Activated gamma-delta T cell treated with anti-CD3 and anti-CD28 coated beads, Interleukin-2, amount 50 U/mL, for 16 hours (primary cell): ENCODE data around the gene STX11.
"Not testable (repeated sequence)": the region's sequence is repeated elsewhere in the genome, so short reads cannot be mapped to it uniquely, and the experiment has no call there.

Source experiments
- DNase-seq: peaks from one replicate; pipeline ENCODE4 v3.0.0-alpha.2; 2020; ENCODE audit warnings: low read depth

STX11 gene

DNA sequence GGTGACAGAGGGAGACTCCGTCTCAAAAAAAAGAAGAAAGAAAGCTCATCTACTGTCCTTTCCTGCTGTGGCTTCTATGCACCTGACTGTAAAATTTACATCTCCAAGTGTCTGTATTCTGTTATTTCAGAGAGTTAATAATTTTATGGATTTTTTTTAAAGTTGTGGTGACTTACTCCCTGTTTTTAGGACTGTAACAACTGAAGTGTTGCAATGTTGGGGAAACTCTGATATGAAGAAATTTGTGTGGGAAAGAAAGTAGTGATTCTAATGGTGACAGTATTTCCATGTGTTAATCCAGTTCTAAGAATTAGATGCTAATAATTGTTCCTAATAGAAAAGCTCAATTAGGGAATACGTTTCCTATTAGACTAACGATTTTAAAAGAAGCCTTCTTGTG is 27.4 kb downstream of the STX11 start:
- DNase-seq = no peak

DNA sequence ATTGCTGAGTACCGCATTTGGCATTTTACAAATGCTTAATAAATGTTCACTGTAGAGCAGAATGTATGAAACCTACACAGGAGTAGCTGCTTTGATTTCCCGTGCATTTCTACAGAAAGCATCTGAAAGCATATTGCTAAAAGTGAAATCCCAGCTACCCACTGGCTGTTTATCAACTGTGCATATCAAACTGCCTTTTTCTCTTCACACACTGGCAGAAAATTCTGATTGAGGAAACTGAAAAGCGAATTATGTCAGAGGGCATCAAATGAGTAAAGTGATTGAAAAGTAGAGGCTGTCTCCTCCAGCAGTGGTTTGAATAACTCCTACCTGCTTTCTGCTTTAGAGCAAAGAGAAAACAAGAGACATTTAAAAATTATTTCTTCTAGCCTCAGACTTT is 28.0 kb downstream of the STX11 start:
- DNase-seq = no peak

GRCh38 chr6:144179237-144179636 is 28.9 kb downstream of the STX11 start:
- DNase-seq = no peak

DNA sequence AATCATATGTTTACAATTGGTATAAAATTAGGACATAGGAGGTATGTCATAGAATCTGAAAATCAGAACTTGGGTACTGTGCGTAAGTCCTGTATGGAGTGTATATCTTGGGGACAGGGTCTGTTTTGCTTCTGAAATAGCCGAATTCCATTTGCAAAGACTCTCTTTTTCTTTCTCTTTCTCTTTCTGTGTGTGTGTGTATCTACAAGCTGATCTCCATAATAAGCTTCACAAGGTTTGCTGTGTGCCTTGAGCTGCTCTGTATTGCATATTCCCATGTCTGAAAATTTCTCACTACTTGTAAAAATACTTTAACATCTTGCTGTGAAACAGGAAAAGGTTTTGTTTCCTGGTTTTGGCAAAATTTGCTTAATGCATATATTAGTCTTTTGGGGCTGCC is 29.5 kb downstream of the STX11 start:
- DNase-seq = no peak

DNA sequence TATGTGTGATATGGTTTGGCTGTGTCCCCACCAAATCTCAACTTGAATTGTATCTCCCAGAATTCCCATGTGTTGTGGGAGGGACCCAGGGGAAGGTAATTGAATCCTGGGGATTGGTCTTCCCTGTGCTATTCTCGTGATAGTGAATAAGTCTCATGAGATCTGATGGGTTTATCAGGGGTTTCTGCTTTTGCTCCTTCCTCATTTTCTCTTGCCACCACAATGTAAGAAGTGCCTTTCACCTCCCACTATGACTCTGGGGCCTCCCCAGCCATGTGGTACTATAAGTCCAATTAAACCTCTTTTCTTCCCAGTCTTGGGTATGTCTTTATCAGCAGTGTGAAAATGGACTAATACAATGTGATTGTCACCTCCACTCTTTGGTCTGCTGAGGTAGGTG is 30.0 kb downstream of the STX11 start:
- not testable (repeated sequence) for DNase-seq

GRCh38 chr6:144181639-144182038 is 31.3 kb downstream of the STX11 start:
- DNase-seq = no peak

DNA sequence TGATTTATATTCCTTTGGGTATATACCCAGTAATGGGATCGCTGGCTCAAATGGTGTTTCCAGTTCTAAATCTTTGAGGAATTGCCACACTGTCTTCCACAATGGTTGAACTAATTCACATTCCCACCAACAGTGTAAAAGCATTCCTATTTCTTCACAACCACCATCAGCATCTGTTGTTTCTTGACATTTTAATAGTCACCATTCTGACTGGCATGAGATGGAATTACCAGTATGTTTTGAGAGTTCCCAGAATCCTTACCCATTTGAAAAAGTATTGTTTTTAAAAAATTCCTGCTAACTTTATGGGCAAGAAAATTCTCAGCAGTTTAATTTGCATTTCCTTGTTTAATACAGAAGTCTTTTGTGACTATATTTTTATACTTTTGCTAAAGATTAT is 33.9 kb downstream of the STX11 start:
- not testable (repeated sequence) for DNase-seq

- no peak for DNase-seq
Measured at GRCh38 chr6:144185133-144185836, 35.0 kb downstream of the STX11 start.

- no peak for DNase-seq
Measured at GRCh38 chr6:144186817-144187625, 36.7 kb downstream of the STX11 start.

DNA sequence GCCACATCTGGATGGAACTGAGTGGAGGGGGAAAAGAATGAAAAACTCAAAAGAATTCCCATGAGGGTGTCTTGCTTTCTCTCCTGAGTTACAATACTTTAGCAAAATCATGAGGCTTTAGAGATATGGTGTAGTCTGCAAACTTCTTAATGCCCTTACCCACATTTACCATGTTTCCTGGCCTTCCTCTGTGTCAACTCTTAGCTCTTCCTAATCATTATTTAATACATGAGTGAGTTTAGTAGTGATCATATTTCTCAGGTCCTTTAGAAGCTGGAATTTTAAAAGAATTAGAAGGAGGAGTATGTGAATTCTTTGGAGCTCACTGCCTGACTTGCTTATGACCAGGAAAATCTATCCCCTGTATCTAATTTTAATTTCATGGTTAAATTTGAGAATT is 39.0 kb downstream of the STX11 start:
- no peak for DNase-seq

DNA sequence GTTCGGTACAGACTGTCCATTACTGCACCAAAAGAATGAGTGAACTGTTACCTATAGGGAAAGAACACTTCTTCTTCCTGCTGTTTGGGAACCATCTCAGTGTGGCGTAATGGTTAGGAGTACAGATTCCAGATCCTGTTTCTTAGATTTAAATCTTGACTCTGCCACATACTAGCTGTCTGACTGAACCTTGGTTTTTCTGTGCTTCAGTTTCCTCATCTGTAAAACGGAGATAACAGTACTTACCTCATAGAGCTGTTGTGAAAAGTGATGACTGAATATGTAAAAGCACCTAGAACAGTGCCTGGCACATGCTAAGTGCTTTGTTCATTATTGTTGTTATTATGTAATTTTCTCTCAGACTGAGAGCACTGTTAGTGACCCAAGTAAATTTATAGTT is 39.8 kb downstream of the STX11 start:
- no peak for DNase-seq

- no peak for DNase-seq
Measured at GRCh38 chr6:144190593-144190992, 40.3 kb downstream of the STX11 start.

DNA sequence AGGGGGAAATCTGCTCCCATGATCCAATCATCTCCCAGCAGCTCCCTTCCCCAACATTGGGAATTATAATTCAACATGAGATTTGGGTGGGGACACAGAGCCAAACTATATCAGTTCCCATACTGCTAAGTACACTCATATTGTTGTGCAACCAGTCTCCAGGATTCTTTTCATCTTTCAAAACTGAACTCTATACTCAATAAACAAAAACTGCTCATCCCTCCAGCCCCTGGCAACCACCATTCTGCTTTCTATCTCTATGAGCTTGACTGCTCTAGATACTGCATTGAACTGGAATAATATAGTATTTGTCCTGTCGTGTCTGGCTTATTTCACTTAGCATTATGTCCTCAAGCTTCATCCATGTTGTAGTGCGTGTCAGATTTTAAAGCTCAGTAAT is 42.9 kb downstream of the STX11 start:
- no peak for DNase-seq

DNA sequence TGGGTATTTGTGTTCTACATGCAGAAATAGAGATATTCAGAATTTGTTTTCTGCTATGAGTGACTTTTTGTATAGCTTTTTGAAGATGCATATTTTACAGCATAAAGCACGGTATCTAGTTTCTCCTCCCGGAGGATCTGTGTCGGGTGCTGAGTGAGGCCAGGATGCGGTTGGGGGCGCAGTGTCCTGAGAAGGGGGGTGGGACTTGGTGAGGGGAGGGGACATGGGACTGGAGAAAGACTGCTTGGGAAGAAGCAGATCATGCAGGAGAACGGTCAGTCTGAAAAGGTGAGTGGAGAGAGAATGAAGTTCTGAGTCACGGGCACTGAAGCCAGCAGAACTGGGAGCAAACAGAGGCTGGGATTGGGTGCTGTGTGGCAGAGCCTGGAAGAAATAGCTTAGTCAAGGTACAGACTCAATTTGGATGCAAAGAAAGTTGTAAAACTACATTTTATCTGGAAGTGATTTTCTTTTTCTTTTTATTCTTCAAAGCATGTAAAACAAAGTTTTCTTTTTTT is 44.0 kb downstream of the STX11 start:
- DNase-seq = no peak

GRCh38 chr6:144195671-144196270 is 45.5 kb downstream of the STX11 start:
- DNase-seq = no peak

GRCh38 chr6:144197919-144198318 is 47.6 kb downstream of the STX11 start:
- DNase-seq = no peak

- no peak for DNase-seq
Measured at GRCh38 chr6:144202879-144203468, 52.7 kb downstream of the STX11 start.

- no peak for DNase-seq
Measured at GRCh38 chr6:144211160-144211559, 60.8 kb downstream of the STX11 start.

DNA sequence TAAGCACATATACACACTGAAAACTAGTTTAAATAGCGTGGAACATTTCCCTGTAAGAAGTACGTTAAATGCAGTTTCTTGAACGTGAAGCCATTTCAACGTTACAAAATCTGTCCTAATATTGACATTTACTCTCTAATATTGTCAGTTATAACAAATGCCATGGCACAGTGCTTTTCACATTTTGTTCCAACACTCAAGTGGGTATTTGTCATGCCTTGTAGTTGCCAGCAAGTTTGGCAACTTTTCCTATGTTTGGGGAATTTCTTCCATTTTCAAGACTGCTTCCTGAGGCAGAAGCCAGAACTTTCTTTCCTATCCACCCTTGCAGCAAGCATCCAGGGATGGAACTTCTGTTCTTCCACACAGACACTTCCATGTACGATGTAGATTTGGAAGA is 63.0 kb downstream of the STX11 start:
- DNase-seq = no peak

DNA sequence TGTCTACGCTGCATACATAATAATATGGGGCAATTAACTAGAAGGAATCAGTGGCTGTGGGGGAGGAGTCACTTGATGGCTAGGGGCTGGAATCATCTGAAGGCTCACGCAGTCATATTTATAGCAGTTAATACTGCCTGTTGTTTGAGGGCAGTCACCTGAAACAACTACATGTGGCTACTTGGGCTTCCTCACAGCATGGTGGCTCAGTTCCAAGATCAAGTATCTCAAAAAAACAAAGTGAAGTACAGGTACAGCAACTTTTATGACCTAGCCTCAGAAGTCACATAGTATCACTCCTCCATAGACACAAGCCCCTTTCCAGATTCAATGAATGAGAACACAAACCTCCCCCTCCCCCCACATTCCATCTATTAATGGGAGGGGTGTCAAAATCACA is 63.7 kb downstream of the STX11 start:
- no peak for DNase-seq

- no peak for DNase-seq
Measured at GRCh38 chr6:144214622-144215401, 64.5 kb downstream of the STX11 start.

DNA sequence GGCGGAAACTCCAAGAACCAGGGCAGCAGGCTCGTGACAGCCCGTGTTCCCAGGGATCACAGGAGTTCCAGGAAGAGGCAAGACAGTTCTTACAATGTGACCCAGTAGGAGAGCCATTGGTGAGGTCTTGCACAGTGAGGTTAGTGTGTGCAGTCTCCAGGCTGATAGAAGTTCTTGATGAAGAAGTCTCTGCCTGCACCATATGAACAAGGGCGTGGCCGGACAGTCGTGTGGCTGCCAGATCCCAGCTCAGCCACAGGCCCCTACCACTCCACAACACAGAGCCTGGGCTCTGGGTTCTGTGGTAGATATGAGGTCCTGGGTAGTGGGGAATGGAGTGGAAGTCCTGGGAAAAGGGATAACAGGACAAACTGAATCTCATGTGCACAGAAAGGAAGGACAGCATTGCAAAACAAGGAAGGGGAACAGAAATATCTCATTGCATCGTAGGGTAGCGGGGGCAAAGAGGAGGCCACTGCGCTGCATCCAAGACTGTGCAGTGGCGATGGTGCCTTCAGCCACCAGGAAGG is 65.2 kb downstream of the STX11 start:
- DNase-seq = no peak
